Measurements from ENCODE around the gene CYP4F12.

CYP4F12 gene

GRCh38 chr19:15669891-15670290 is 3.0 kb upstream of the CYP4F12 start:
- no peak overlapping the region for H4K5ac ChIP-seq (ENCODE audit: low read length)
- H3K27me3 ChIP-seq (ENCODE audit: insufficient read depth, low read length, poor library complexity) = no peaks in the 10 kb centered on the region
- H2AK5ac ChIP-seq (ENCODE audit: low read length) = no peak overlapping the region
- no peaks in the 10 kb centered on the region for H3K79me1 ChIP-seq (ENCODE audit: low read length)
- no peaks in the 10 kb centered on the region for H3K36me3 ChIP-seq (ENCODE audit: control insufficient read depth, insufficient read depth, low read length)
- no peak overlapping the region for H2BK120ac ChIP-seq (ENCODE audit: low read depth, low read length)
- H3K23ac ChIP-seq (ENCODE audit: low read length) = no peak overlapping the region
- no peaks in the 10 kb centered on the region for H3K79me2 ChIP-seq (ENCODE audit: control insufficient read depth, insufficient read depth, low read length)
- H3K27ac ChIP-seq (ENCODE audit: low read depth, low read length) = no peak overlapping the region
- no peak overlapping the region for H3K4ac ChIP-seq (ENCODE audit: low read depth, low read length)
- no peak overlapping the region for H3K9ac ChIP-seq (ENCODE audit: low read length)
- no peak overlapping the region for H4K8ac ChIP-seq (ENCODE audit: low read depth, low read length)
- no peak for DNase-seq
- no CpG with 5 or more reads among the region's 4 CpGs for WGBS (ENCODE audit: extremely low coverage, insufficient coverage, low lambda C conversion rate)
- H3K56ac ChIP-seq (ENCODE audit: low read length) = no peak overlapping the region
- no peak overlapping the region for H2BK5ac ChIP-seq (ENCODE audit: low read length)
- no peaks in the 10 kb centered on the region for H3K4me1 ChIP-seq (ENCODE audit: control insufficient read depth, low read depth, low read length)
- no peak overlapping the region for H3K4me3 ChIP-seq (ENCODE audit: low read length)
- H3K18ac ChIP-seq (ENCODE audit: low read length) = no peak overlapping the region
- no peak overlapping the region for H2BK15ac ChIP-seq (replicated peaks; ENCODE audit: low read depth)
- H3K4me2 ChIP-seq (ENCODE audit: low read length) = no peak overlapping the region

GRCh38 chr19:15671237-15671821 is 1.6 kb upstream of the CYP4F12 start:
- Histone ChIP-seq H2BK15ac (replicated peaks; ENCODE audit: low read depth) (no peak overlapping the region), H3K79me2 (ENCODE audit: control insufficient read depth, insufficient read depth, low read length) (no peaks in the 10 kb centered on the region), H3K27ac (ENCODE audit: low read depth, low read length) (no peak overlapping the region), H2BK5ac (ENCODE audit: low read length) (no peak overlapping the region), H4K5ac (ENCODE audit: low read length) (no peak overlapping the region), H3K56ac (ENCODE audit: low read length) (no peak overlapping the region), H3K18ac (ENCODE audit: low read length) (no peak overlapping the region), H2BK120ac (ENCODE audit: low read depth, low read length) (no peak overlapping the region), H3K4me3 (ENCODE audit: low read length) (peak overlapping the region; percentile 9), H3K27me3 (ENCODE audit: insufficient read depth, low read length, poor library complexity) (no peaks in the 10 kb centered on the region), H3K36me3 (ENCODE audit: control insufficient read depth, insufficient read depth, low read length) (no peaks in the 10 kb centered on the region), H3K79me1 (ENCODE audit: low read length) (no peaks in the 10 kb centered on the region), H4K8ac (ENCODE audit: low read depth, low read length) (no peak overlapping the region), H3K9ac (ENCODE audit: low read length) (no peak overlapping the region), H3K4me1 (ENCODE audit: control insufficient read depth, low read depth, low read length) (no peaks in the 10 kb centered on the region), H3K4me2 (ENCODE audit: low read length) (no peak overlapping the region), H3K23ac (ENCODE audit: low read length) (no peak overlapping the region), H2AK5ac (ENCODE audit: low read length) (no peak overlapping the region), H3K4ac (ENCODE audit: low read depth, low read length) (no peak overlapping the region)
- no CpG with 5 or more reads among the region's 5 CpGs for WGBS (ENCODE audit: extremely low coverage, insufficient coverage, low lambda C conversion rate)
- no peak for DNase-seq

DNA sequence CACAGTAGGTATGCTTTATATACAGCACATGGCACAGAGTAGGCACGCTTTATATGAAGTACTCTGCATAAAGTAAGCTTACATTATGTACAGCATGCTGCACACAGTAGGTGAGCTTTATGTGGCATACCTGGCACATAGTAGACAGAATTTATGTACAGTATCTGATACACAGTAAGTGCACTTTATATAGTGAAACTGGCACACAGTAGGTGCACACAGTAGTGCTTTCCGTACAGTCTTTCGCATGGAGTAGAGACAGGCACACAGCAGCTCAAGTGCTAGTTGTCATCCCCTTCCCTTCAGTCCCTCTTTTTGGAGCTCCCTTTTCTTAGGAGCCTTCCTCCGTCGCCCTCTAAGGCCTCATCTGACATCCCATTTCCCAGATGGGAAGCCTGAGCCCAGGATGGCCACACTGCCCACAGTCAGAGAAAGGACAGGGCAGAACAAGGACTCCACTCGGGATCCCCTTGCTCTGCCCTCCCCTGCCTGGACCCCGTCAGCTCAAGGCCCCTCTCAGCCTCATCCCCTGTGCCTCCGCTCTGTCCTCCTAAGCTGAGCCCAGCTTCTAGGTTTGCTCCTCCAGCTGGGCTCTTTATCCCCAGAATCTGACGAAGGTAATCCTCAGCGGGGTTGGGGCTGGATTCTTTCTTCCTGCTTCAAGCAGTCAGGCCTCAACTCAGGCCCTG is 852 bp upstream of the CYP4F12 start:
- Histone ChIP-seq H2BK5ac (ENCODE audit: low read length) (no peak overlapping the region), H3K9ac (ENCODE audit: low read length) (no peak overlapping the region), H3K23ac (ENCODE audit: low read length) (no peak overlapping the region), H4K5ac (ENCODE audit: low read length) (no peak overlapping the region), H3K56ac (ENCODE audit: low read length) (no peak overlapping the region), H2BK15ac (replicated peaks; ENCODE audit: low read depth) (no peak overlapping the region), H3K79me2 (ENCODE audit: control insufficient read depth, insufficient read depth, low read length) (no peaks in the 10 kb centered on the region), H3K79me1 (ENCODE audit: low read length) (no peaks in the 10 kb centered on the region), H3K27ac (ENCODE audit: low read depth, low read length) (no peak overlapping the region), H2BK120ac (ENCODE audit: low read depth, low read length) (no peak overlapping the region), H3K4me1 (ENCODE audit: control insufficient read depth, low read depth, low read length) (no peaks in the 10 kb centered on the region), H3K36me3 (ENCODE audit: control insufficient read depth, insufficient read depth, low read length) (no peaks in the 10 kb centered on the region), H3K4me3 (ENCODE audit: low read length) (no peak overlapping the region), H4K8ac (ENCODE audit: low read depth, low read length) (no peak overlapping the region), H3K18ac (ENCODE audit: low read length) (no peak overlapping the region), H3K4ac (ENCODE audit: low read depth, low read length) (no peak overlapping the region), H3K4me2 (ENCODE audit: low read length) (no peak overlapping the region), H2AK5ac (ENCODE audit: low read length) (no peak overlapping the region), H3K27me3 (ENCODE audit: insufficient read depth, low read length, poor library complexity) (no peaks in the 10 kb centered on the region)
- no CpG with 5 or more reads among the region's 10 CpGs for WGBS (ENCODE audit: extremely low coverage, insufficient coverage, low lambda C conversion rate)
- DNase-seq = no peak

DNA sequence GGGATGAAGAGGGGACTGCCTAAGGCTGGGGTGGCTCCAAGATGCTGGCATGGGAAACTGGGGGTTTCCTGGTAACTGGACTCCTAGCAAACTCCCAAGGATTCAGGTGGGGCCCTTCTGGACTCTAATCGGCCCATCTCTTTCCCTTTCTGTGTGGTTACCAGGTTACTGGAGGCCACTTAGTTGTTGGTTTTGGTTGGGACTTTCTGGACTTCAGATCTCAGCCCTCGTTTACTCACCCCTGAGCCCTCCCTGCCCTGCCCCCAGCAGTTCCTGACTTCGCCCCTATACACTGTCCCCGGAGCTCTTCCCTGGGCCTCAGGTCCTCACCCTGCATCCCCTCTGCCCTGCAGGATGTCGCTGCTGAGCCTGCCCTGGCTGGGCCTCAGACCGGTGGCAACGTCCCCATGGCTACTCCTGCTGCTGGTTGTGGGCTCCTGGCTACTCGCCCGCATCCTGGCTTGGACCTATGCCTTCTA is 328 bp downstream of the CYP4F12 start:
- Histone ChIP-seq H3K18ac (ENCODE audit: low read length) (no peak overlapping the region), H2AK5ac (ENCODE audit: low read length) (no peak overlapping the region), H3K4me2 (ENCODE audit: low read length) (no peak overlapping the region), H2BK15ac (replicated peaks; ENCODE audit: low read depth) (no peak overlapping the region), H3K79me2 (ENCODE audit: control insufficient read depth, insufficient read depth, low read length) (no peaks in the 10 kb centered on the region), H3K36me3 (ENCODE audit: control insufficient read depth, insufficient read depth, low read length) (no peaks in the 10 kb centered on the region), H3K56ac (ENCODE audit: low read length) (no peak overlapping the region), H3K9ac (ENCODE audit: low read length) (no peak overlapping the region), H3K23ac (ENCODE audit: low read length) (no peak overlapping the region), H3K79me1 (ENCODE audit: low read length) (no peaks in the 10 kb centered on the region), H2BK120ac (ENCODE audit: low read depth, low read length) (no peak overlapping the region), H2BK5ac (ENCODE audit: low read length) (no peak overlapping the region), H3K4ac (ENCODE audit: low read depth, low read length) (no peak overlapping the region), H3K27ac (ENCODE audit: low read depth, low read length) (no peak overlapping the region), H4K5ac (ENCODE audit: low read length) (no peak overlapping the region), H3K4me1 (ENCODE audit: control insufficient read depth, low read depth, low read length) (no peaks in the 10 kb centered on the region), H3K4me3 (ENCODE audit: low read length) (no peak overlapping the region), H4K8ac (ENCODE audit: low read depth, low read length) (no peak overlapping the region), H3K27me3 (ENCODE audit: insufficient read depth, low read length, poor library complexity) (no peaks in the 10 kb centered on the region)
- DNase-seq = no peak
- WGBS (ENCODE audit: extremely low coverage, insufficient coverage, low lambda C conversion rate) = no CpG with 5 or more reads among the region's 9 CpGs

DNA sequence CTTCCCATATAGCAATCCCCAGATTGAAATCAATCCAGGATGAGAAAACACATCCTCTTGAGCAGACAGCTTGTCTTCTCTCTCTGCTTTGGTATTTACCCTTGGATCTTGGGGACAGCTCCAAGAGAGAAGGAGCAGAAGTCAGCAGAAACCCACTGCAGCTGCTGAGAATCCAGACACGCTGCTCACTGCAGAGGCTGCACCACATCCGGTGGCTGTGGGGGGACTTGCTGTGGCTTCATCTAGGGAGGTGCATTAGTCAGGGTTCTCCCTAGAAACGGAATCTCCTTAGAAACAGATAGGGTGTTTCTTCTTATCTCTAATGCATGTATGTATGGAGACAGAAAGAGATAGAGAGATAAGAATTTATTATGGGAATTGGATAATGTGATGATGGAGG is 2.7 kb downstream of the CYP4F12 start:
- Histone ChIP-seq H3K4me2 (ENCODE audit: low read length) (no peak overlapping the region), H3K4me1 (ENCODE audit: control insufficient read depth, low read depth, low read length) (no peaks in the 10 kb centered on the region), H3K79me1 (ENCODE audit: low read length) (no peaks in the 10 kb centered on the region), H3K4me3 (ENCODE audit: low read length) (no peak overlapping the region), H3K4ac (ENCODE audit: low read depth, low read length) (no peak overlapping the region), H3K18ac (ENCODE audit: low read length) (no peak overlapping the region), H2AK5ac (ENCODE audit: low read length) (no peak overlapping the region), H3K79me2 (ENCODE audit: control insufficient read depth, insufficient read depth, low read length) (no peaks in the 10 kb centered on the region), H4K8ac (ENCODE audit: low read depth, low read length) (no peak overlapping the region), H3K9ac (ENCODE audit: low read length) (no peak overlapping the region), H3K36me3 (ENCODE audit: control insufficient read depth, insufficient read depth, low read length) (no peaks in the 10 kb centered on the region), H3K23ac (ENCODE audit: low read length) (no peak overlapping the region), H2BK5ac (ENCODE audit: low read length) (no peak overlapping the region), H3K27me3 (ENCODE audit: insufficient read depth, low read length, poor library complexity) (no peaks in the 10 kb centered on the region), H3K56ac (ENCODE audit: low read length) (no peak overlapping the region), H4K5ac (ENCODE audit: low read length) (no peak overlapping the region), H2BK15ac (replicated peaks; ENCODE audit: low read depth) (no peak overlapping the region), H3K27ac (ENCODE audit: low read depth, low read length) (no peak overlapping the region), H2BK120ac (ENCODE audit: low read depth, low read length) (no peak overlapping the region)
- no CpG with 5 or more reads among the region's 3 CpGs for WGBS (ENCODE audit: extremely low coverage, insufficient coverage, low lambda C conversion rate)
- no peak for DNase-seq

- Histone ChIP-seq H3K4me2 (ENCODE audit: low read length) (no peak overlapping the region), H3K4me1 (ENCODE audit: control insufficient read depth, low read depth, low read length) (no peaks in the 10 kb centered on the region), H3K79me2 (ENCODE audit: control insufficient read depth, insufficient read depth, low read length) (no peaks in the 10 kb centered on the region), H2BK5ac (ENCODE audit: low read length) (no peak overlapping the region), H3K27me3 (ENCODE audit: insufficient read depth, low read length, poor library complexity) (no peaks in the 10 kb centered on the region), H3K4me3 (ENCODE audit: low read length) (peak overlapping the region; percentile 24), H4K8ac (ENCODE audit: low read depth, low read length) (no peak overlapping the region), H2BK15ac (replicated peaks; ENCODE audit: low read depth) (no peak overlapping the region), H3K56ac (ENCODE audit: low read length) (no peak overlapping the region), H3K9ac (ENCODE audit: low read length) (no peak overlapping the region), H3K23ac (ENCODE audit: low read length) (no peak overlapping the region), H3K36me3 (ENCODE audit: control insufficient read depth, insufficient read depth, low read length) (no peaks in the 10 kb centered on the region), H3K4ac (ENCODE audit: low read depth, low read length) (no peak overlapping the region), H3K79me1 (ENCODE audit: low read length) (no peaks in the 10 kb centered on the region), H3K27ac (ENCODE audit: low read depth, low read length) (no peak overlapping the region), H3K18ac (ENCODE audit: low read length) (no peak overlapping the region), H4K5ac (ENCODE audit: low read length) (no peak overlapping the region), H2AK5ac (ENCODE audit: low read length) (no peak overlapping the region), H2BK120ac (ENCODE audit: low read depth, low read length) (no peak overlapping the region)
- no CpG with 5 or more reads among the region's 4 CpGs for WGBS (ENCODE audit: extremely low coverage, insufficient coverage, low lambda C conversion rate)
- DNase-seq = no peak
Observed at GRCh38 chr19:15679089-15679488, 6.2 kb downstream of the CYP4F12 start.

Data from mesendoderm (in vitro differentiated cells).